ENCODE results near the gene KRT9.
"Not testable (repeated sequence)": the region's sequence is repeated elsewhere in the genome, so short reads cannot be mapped to it uniquely, and the experiment has no call there.

Gene KRT9

DNA sequence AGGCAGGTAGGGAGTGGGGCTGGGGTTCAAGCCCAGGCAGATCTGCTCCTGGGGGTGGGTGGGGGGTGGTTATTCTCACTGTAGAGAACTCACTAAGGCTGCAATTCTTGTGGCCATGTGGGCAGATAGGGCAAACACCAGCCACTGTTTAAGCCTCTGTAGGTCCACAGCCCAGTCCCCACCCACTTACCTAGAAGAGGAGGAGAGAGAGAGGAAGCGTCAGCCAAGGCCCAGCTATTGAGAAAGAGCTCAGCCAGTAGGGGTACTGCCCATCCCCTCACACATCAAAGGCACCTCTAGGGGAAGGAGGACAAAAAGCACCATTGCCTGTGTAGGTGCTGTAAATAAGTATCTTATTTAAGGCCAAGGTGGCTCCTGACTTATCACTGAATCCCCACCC, 27.8 kb upstream of the KRT9 start:
- no peak for DNase-seq

DNA sequence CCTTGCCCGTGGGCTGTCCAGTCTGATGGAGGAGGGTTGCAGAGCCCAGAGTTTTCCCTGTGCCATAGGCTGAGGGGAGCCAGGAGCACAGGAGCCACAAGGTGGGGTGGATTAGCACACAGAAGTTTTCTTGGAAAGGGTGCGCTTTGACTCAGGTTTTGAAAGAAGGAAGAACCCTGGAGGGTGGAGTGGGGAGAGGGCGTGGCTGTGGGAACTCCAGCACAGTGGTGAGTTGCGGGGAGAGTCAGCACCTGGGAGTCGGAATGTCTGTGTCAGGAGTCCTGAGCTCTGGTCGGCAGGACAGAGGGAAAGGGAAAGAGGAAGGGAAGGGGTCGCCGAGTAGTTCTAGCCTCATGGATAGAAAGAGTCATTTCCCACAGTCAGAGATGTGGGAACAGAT, 23.7 kb upstream of the KRT9 start:
- no peak for DNase-seq

GRCh38 chr17:41594363-41594915, 22.6 kb upstream of the KRT9 start:
- no peak for DNase-seq

DNA sequence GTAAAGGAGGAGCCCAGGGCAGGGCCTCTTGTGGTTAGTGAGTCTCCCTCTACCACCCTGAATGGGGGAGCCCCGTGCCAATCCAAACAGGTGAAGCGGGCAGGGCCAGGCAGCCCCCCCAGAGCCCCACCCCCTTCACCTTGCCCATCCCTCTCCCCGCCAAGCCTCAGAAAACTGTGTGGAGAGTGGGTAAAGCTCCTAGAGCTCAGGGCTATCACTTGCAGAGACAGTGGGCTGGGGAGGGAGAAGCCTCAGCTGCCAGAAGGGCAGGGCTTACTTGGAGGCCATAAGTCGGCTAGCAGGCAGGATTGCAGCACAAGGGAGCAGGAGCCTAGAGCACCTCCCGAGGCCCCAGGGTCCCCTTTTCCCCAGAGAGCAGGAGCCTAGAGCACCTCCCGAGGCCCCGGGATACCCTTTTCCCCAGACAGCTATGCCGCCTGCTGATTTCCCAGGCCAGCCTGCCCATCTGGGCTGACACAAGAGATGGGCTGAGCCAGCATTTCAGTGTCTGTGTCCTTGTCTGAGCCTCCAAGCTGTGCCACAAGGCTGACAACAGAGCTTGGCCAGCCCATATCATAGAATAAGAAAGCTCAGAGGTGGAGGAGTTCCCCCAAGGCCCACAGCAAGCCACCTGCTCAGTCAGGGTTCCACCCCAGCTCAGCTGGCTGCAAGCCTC, 21.6 kb upstream of the KRT9 start:
- no peak for DNase-seq

DNA sequence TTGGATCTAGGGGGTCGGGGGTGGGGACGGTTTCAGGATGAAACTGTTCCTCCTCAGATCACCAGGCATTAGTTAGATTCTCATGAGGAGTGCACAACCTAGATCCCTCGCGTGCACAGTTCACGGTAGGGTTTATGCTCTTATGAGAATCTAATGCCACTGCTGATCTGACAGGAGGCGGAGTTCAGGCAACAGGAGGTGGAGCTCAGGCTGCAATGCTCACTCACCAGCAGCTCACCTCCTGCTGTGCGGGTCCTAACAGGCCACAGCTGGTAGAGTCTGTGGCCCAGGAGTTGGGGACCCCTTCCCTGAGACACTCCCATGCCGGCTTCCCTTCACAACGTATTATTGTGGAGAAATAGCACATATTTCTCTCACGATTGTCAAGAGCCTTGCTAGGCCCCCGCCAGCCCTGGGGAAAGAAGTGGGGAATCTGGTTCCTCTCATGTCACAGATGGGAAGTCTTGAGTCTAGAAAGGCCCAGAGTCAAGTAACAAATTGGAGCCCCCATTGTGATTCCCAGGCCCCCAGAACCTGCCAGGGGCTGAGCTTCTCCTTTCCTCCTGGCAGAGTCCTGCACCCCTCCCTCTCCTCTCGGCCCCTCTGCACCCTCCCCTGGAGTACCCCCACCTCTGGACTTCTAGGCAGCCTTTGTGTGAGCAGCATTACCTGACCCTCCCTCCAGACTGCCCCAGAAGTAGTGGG, 20.9 kb upstream of the KRT9 start:
- DNase-seq: no peak

- no peak for DNase-seq
These were observed 17.4 kb upstream of the KRT9 start for GRCh38 chr17:41589301-41589700.

DNA sequence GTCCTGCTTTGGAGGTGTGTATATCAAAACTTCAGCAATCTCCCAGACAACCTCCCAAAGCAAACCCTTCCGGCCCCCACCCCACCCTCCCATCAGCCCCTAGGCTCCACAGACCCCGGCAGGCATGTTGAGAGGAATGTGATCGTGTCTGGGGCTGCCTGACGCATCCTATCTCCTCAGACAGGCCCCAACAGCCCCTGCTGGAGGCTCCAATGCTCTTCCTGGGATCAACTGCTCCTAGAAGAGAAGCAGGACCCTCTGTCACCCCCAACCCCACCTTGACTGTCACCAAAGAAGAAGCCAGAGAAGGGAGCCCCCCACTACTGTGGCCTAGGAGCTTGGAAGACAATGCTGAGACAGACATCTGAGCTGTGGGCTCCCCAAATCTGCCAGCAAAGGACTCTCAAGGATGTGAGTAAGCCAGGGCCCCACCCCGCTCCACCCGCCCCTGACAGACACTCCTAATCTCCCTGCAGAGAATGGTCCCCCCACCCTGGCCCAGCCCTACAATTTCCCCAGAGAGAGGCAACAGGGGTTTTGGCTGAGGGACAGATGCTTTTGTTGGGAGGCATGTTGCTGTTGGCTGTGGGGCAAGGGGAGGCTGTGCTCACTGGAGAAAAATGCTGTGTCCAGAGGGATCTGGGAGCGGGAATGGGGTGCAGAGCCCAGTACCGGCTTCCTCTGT, 16.4 kb upstream of the KRT9 start:
- DNase-seq: no peak

GRCh38 chr17:41586863-41587495, 15.1 kb upstream of the KRT9 start, which contains the start of gene KRT14:
KRT14 (minus strand) TSS chr17:41586895; CDS start chr17:41586834, 61 bp downstream.
- DNase-seq: no peak

GRCh38 chr17:41585301-41586056, 13.6 kb upstream of the KRT9 start:
- no peak for DNase-seq

DNA sequence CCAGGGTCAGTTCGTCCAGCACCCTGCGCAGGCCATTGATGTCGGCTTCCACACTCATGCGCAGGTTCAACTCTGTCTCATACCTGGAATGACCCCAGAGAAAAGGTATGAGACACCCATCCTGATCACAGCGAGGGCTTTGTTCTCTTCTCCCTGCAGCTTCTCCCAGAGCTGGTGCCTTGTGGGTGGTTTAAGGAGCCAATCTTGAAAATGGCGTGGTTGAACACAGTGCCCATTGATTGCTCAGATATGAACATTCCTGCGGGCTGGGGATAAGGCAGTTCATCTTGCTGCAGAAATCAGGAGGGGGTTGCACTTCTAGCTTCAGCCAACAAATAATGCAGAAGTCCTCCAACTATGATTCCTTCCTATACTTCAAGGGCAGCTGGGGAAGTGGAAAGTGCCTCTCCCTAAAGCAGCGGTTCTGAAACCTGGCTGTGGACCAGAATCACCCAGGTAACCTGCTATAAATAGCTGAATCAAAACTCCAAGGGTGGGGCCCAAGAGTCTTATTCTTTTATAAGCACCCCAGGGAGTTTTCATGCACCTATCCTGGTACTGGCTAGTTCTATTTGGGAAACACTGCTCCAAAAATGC, 12.6 kb upstream of the KRT9 start:
- DNase-seq: not testable (repeated sequence)

- DNase-seq: no peak
These were observed 11.6 kb upstream of the KRT9 start for GRCh38 chr17:41583137-41584127.

- not testable (repeated sequence) for DNase-seq
These were observed 10.5 kb upstream of the KRT9 start for GRCh38 chr17:41582061-41582968.

- no peak for DNase-seq
These were observed 9.7 kb upstream of the KRT9 start for GRCh38 chr17:41581366-41582060.

GRCh38 chr17:41580687-41581365, 9.0 kb upstream of the KRT9 start:
- no peak for DNase-seq

DNA sequence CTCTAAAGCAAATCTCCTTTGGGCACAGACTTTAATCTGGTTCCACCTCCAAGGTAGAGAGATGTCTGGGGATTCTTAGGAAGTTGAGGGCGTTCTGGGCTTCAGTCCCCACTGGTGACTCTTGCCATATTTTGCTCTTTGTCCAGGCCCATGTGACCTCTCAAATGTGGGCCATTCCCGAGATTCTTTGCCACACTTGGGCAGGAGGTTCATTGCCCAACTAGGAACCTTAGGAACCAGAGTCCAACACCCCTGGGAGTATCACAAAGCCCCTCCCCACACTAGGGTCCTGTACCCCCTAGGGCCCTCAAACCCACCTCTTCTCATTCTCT, 8.4 kb upstream of the KRT9 start:
- no peak for DNase-seq

- DNase-seq: peak; percentile 68
These were observed 7.8 kb upstream of the KRT9 start for GRCh38 chr17:41579484-41580243.

DNA sequence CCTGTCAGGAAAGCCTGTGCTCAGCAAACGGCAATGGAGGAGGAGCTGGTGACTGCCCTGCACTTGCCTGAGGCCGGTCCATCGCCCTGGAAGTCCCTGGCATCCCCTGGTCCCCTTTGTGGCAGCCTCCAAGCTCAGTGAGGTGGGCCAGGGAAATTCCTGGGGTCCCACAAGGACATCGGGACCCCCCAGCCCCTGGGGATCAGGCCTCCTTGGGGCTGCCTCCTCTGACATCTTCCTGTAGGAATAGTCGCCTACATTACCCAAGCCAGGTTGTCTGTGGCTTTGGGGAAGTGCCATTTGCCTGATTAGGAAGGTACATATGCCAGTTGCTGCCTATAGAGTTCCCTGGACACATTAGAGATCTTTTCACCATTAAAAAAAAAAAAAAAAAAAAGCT, 7.1 kb upstream of the KRT9 start:
- DNase-seq: no peak

DNA sequence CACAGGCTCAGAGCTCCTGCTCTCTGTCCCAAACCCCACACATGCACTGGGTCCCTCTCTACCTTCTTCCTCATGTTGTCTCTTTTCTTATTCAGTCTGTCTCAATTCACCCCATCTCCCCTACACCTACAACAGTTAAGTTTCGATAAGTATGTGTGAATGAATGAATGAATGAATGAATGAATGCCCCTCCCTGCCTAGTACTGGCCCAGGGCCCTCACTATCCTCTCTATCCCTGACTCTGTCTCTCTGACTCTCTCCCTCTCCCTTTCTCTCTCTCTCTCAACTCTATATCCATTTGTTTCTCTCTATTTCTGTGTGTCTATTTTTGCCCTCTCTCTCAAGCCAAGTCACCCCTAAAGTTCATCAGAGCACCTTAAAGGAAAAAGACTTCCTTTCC, 6.7 kb upstream of the KRT9 start:
- DNase-seq: no peak
